GM19324 (cell line): ENCODE results near the gene TWF1.
"Not testable (repeated sequence)": the region's sequence is repeated elsewhere in the genome, so short reads cannot be mapped to it uniquely, and the experiment has no call there.

Source experiments
- ATAC-seq: cut with Tn5 transposase; IDR thresholded peaks from one replicate; pipeline ENCODE4 v1.9.1; 2021; ENCODE audit warnings: mild to moderate bottlenecking, moderate library complexity; ENCODE audit not compliant: unreplicated experiment, low FRiP score

Gene TWF1

DNA sequence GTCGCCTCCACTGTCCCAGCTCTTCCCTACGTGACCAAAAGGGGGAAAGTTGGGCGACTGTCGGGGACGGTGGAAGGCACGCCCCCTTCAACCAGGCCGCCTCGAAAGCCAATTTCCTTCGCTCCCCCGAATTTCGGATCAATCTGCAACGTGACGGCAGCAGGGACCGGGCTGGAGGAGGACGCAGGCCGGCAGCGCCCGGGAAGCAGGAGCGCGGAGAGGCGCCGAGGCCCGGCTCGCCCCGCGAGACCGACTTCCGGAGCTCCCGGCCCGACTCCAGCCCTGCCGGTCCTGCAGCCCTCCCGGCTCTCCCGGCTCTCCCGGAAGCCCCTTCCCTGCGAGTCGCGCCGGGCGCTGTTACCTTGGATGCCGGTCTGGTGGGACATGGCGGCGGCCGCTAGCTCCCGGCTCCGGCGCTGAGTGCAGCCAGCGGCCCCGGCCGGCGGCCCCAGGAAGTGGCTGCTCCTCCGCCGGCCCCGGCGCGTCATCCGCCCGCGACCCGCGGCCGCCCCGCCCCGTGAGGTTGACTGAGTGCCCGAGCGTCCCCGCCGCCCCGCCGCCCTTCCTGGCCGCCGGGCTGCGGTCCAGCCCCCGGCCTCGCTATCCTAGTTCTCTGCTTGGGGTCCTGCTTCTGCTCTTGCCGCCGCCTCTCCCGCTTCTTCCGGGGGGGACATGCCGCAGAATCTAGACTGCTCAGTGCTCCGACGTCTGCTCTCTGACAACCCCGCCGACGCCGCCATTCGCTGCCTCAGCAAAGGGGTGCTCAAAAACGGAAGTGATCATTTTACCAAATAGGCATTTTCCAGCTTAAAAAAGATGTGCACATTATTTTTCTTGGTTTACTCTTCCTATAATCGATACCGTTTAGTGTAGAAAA lies at the start of gene TWF1:
Gene TWF1, minus strand, starts transcription at position 458 of the 877 bp plus-strand sequence. Its CDS starts 72 bp downstream, at position 386.
- ATAC-seq: peak; percentile 97

DNA sequence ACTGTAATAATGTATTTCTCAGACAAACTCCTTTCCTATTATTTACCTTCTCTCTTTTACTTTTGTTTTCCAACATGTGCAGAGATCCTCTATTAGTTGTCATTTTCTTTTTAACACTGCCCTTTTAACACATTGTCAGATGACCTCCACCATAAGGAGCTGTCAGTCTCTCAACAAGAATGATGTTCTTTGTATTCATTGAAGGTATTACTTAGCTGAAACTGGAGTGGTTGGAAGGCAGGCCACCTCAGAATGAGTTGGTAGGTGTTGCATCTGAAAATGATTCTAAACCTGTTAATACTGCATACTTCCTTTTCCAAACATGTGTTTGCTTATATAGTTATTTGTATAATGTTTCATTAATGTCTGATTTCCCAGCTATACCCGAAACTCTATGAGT lies 46.6 kb upstream of the TWF1 start:
- ATAC-seq: no peak

DNA sequence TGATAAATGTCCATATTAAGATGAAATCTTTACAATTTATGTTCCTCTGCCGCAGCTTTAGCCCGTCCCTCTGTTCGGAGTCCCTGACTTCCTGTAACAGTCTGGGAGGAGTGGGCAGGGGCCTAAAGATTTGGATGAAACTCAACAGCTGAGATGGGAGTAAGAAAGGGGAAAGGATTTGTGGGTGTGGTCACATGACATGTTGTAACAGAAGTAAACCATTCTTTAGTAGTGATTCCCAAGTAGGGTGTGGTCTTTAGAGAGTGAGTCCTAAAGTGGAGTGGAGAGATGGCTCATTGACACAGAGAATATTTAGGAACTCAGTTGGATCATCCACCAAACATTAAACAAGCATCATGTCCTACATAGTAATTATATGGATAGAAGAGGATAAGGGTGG lies 42.7 kb upstream of the TWF1 start:
- ATAC-seq: no peak

DNA sequence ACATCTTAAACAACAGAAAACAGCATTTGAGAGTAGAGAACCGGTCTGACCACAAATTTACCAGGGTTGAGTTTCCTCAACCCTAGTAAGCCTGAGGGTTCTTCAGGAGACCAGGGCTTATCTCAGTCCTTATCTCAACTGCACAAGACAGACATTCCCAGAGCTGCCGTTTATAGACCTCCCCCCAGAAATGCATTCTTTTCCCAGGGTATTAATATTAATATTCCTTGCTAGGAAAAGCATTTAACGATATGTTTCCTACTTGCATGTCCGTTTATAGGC lies 42.0 kb upstream of the TWF1 start:
- ATAC-seq: no peak

DNA sequence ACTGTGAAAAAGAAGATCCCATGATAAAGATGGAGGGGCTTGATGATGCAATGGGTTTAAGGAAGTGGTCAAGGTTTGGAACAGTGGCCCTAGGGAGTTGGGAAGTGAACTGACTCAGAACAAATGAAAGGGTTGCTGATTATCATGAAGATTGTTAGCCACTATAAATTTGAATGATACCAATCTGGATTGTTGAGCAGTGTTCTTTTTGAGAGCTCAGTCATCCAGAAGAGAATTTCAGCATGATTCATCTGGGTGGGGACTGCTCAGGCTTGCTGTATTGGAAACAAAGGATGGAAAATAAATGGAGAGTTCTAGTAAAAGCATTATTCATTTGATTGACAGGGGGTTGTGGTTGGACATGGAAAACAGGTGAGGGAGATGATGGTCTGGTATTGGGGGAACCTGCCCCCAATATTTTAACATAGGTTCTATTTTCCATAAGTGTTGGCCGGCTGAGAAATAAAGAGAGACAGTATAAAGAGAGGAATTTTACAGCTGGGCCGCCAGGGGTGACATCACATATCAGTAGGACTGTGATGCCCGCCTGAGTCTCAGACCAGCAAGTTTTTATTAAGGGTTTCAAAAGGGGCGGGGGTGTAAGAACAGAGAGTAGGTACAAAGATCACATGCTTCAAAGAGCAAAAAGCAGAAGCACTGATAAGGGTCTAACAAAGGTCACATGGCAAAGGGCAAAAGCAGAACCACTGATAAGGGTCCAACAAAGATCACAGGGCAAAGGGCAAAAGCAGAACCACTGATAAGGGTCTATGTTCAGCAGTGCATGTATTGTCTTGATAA lies 41.5 kb upstream of the TWF1 start:
- ATAC-seq: not testable (repeated sequence)

DNA sequence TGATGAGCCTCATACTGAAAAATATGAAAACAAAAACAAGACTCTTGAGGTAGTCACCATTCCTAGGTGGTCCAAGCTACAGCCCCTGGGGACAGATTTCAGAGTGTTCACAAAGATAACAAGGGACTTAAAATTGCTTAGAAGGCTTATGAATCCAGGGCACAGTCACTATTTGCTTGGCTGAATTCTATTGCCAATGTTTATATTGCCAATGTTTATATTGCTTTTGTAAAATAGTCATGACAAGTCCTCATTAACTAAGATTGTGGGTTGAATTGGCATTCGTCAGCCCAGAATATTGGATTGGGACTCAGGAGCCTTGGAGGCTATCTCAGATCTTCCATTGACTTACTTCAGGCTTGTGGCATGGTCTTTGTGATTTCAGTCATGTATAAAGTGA lies 36.1 kb upstream of the TWF1 start:
- no peak for ATAC-seq

DNA sequence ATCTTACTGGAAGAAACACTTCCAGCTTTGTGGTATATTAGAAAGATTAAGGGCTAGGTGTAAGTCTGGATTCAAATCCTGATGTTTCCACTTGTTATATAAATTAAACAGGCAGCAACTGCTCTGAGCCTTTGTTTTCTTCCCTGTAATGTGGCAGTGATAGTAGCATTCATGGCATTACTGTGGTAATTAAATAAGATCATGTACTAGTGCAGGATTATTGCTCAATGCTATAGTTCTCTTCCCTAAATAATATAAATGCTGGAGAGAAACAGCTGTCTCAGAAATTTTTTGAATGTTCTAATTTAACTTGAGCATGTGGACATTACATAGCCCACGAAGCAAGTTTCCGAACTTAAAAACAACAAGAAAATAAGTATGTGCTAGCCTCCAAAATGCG lies 35.1 kb upstream of the TWF1 start:
- ATAC-seq: no peak

DNA sequence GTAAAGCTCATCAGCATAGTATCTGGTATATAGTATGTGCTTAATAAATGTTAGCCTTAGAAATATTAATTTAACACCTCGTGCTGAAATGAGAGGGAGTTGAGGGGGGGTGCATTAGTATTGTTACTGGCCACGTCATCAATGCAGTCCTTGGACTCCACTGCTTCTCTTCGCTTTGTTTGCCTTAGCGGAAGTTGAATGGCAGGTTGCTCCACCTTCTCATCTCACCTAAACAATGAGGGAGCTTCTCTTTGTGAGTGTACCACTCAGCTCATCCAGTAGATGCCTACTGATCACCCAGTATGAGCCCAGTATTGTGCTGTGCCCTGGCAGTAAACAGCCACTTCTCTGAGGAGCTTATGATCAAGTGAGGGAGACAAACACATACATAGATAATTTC lies 34.2 kb upstream of the TWF1 start:
- ATAC-seq: no peak

DNA sequence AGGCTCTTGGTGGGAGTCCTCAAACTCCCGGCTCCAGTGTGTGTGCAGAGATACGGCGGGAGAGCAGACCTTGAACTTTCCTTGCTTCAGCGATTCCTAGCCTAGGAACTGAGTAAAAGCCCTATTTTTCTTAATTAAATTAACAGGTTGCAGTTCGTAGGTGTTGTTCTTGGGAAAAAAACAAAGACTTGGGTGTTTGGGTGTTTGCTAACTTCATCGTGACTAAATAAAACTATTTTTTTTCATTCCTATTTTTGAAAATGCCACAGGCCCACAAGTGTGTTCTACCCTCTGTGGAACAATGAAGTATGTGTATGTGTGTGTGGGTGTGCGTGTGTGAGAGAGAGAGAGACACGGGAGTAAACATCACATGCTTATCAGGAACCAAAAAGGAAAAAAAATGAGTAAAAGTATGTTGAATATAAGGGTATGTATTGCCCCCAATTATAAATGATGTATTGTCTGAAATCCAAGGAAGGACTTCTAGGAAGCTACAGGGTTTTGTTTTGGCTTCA lies 30.4 kb upstream of the TWF1 start:
- ATAC-seq: no peak

DNA sequence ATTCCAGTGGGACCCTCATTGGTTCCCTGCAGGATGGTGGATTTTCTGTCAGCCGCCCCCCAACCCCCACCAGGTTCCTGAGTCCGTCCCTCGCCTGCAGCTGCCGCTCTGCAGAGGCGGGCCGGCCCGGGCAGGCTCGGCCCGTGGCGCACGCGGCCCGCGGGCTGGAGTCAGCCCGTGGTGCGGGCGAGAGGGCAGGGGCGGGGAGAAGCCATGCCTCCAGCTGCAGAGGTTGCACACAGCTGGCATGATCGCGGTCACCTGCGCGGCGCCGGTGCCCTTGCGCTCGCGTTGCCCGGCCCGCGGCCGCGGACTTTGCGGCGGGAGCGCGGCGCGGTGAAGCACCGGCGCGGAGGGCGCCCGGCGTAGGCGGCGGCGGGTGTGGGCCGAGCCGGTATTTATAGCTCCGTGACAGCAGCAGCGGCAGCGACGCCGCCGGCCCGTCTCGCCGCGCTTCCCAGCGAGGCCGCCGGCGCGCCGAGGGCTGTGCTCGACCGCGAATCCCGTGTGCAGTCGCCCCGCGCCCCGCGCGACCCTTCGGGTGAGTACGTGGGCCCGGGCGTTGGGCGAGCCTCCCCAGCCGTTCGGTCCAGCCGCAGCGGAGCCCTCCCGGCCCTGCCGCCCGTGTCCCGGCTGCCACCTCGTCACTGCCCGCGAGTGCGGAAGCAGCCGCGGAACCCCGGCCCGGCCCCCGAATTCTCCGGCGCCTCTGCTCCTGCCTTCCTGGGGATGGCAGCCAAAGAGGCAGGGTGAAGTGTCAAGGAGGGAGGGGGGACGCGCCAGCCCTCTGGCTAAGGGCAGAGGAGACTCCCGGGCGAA lies 29.7 kb upstream of the TWF1 start, which contains the start of gene TMEM117:
Gene TMEM117, plus strand, starts transcription at position 426 of the 819 bp plus-strand sequence.
- ATAC-seq: peak; percentile 86

DNA sequence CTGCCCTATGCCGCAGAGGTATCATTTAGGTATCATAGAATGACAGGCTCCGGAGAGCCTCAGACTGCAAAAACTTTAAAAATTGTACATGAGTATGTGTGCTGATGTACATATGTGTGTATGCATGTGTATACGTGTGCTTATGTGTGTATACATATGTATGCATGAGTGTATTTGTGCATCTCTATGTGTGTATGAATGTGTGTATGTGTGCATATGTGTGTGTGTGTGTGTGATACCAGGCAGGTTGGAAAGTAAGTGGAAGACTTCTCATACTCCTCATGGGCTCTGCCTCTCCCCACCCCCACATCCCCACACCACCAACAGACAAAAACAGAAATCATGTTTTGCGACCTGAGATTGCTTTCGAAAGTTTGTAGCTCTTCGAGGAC lies 29.1 kb upstream of the TWF1 start:
- ATAC-seq: peak; percentile 0

DNA sequence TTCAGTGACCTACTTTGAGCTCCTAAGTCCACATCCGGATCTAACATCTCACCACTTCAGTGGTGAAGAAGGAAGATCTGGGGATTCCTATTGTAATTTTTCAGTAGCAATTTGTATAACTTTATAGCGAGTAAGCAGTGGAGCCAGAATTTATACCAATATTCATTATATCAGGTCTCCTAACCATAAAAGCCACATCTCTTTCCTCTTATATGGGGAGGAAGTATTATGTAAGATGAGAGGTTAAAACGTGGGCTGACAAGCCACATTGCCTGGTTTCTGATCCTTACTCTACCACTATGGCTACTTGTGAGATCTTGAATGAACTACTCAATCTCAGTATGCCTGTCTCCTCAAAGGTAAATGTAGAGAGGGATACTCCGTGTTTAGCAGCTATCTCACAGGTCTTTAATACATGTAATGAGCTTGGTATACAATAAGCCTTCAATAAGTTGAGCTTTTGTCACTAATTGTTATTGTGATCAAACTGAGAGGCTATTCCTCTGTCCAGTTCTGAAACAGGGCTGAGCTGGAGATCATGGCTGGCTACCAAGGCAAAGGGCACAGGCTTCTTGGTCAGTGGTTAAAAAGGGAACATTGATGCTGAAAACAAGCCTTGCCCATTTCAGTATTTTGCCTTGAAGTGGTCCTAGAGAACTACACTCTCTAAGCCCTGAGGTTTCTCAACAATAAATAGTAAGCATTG lies 26.5 kb upstream of the TWF1 start:
- ATAC-seq: no peak

DNA sequence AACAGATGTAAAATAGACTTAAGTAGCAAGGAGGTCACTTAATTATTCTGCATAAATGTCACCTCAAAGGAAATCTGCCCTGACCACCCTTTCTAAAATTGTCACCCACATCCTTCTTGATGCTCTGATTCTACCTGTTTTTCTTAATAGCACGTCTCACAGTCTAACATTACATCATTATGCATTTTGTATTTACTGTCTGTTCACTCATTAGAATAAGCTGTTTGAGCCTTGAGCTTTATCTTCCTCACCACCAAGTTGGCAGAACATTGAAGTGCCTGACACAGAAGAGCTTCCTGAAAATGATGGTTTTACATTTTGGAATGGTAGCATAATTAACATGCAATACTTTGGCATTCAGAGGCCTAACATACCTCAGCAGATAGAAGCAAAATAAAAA lies 21.0 kb upstream of the TWF1 start:
- ATAC-seq: no peak

DNA sequence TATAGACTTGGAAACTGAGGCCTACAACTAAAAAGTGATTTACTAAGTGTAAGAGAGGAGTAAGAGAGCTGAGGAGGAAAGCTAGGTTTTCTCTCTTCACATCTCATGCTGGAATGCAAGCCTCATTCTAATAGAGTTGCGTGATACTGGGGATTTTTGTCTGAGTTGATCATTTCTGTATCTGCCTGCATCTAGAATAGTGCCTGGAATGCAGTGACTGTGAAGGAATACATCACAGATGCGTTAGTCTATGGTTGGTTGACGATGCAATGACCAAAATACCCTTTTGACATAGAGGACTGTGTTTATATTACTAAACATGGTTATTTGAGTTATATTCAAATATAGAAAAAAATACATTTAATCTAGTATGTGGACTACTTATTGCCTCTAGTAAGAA lies 20.6 kb upstream of the TWF1 start:
- ATAC-seq: no peak

DNA sequence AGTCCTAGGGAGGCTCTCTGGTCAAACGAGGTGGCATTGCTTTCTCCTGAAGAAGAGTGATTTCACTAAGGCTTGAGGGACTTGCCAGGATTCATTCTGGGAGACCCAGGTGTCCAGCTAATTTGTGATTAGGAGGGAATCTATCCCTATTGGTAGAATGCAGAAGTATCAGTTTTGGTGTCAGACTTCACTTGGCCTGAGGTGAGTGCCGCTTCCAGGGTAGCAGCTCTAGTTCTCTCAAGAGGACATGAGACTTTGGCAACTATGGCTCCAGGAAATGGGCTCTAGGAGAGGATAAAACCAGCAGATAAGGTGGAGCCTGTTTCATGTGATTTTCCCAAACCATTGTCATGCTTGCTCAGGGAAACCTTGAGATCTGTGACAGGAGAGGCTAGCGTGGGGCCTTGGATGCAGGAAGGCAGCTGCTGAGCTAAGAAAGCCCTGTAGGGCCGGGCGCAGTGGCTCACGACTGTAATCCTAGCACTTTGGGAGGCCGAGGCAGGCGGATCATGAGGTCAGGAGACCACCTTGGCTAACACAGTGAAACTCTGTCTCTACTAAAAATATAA lies 18.2 kb upstream of the TWF1 start:
- ATAC-seq: no peak

DNA sequence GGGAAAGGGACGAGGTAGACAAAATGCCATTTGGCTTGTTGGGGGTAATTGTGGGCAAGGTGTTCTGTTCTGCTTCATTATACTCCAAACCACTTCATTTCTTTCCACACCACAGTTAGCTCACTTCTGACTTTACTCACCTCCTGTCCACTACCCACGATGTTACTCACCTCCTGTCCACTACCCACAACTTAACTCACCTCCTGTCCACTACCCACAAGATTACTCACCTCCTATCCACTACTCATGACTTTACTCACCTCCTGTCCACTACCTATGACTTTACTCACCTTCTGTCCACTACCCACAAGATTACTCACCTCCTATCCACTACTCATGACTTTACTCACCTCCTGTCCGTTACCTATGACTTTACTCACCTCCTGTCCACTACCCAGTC lies 10.1 kb upstream of the TWF1 start:
- ATAC-seq: no peak

DNA sequence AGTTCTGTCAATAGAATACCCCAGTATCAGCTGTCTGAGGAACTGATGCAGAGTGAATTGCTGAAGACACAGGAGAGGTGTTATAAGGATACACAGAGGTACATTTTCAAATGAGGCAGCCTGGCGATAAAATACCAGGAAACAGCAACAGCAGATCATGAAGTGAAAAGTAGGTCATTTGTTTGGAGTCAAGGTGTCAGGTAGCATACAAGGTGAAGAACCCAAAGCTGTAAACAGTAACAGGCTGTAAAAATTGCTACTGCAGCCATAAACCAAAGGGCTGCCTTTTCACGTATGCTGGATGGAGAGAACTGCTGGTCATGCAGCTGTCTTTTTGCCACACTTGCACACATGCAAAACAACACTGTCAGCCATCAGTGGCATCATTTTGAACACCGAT lies 9.3 kb upstream of the TWF1 start:
- no peak for ATAC-seq

DNA sequence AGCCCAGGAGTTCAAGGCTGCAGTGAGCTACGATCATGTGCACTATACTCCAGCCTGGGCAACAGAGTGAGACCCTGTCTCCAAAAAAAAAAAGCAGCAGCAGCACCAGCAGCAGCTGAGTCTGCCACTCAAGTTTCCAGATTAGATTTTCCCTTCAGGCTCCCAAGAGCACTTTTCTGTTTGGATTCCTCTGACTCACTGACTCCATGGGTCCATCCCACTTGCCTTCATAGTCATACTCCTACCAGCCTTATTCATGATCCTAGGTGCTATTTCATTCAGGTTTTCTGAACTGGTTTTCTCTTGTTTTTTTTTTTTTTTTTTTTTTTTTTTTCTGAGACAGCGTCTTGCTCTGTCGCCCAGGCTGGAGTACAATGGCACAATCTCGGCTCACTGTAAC lies 6.8 kb upstream of the TWF1 start:
- ATAC-seq: no peak

DNA sequence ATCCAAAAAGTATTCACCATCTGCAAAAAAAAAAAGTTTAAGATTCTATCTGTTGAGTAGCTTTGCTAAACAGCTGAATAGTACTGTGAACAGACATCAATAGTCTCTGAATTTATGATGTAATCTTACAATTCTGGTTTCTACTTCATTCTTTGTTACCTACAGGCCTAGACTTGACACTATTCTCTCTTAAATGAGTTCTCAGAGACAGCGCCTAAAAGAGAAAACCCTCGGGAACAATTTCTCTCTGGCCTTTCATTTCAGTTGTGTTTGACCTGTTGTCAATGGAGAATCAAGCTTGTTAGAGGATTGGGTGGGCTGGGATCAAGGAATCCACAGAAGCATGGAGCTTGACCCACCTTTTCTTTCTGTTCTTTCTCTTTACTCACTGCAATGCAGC lies 5.9 kb upstream of the TWF1 start:
- ATAC-seq: no peak

DNA sequence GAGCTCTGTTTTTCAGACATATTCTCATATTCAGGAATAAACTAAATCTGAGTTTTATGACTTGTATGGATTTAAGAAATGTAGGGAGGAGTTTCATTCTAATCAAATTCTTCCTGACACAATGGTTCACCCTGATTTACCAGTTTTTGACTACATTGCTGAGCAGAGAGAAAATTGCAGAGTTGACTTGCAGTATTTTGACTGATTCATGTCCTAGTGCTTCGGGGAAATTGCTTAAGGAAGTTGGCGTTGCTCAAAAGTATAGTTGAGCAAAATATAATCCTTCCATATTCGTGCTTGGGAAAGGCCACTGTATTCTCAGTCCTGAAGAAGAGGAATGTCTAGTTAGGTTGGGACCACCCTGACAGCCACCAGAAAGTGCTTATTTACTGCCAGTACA lies 1.3 kb upstream of the TWF1 start:
- no peak for ATAC-seq
